PC-9 (cell line): ENCODE data around the gene PEAK1. TPM values are rescaled to one million over a fixed set of nuclear protein-coding genes. Genes with fewer than 3 reads are reported as not detected.

Experiments used
- BruUV-seq: library from RNA; stranded (reverse); fragments of 400-500 nt; replicated peaks from 2 replicates; lab custom pipeline; 2021; lab: Mats Ljungman, UMichigan
- CTCF ChIA-PET: fragments of 300-600 bp; sonication (Branson Sonifier 250); formaldehyde crosslinking; loops from one replicate; lab custom pipeline; 2022; ENCODE audit warnings: antibody characterized with exemption; lab: Charles Lee
- POLR2A ChIA-PET: fragments of 300-600 bp; sonication (Branson Sonifier 250); formaldehyde crosslinking; loops from one replicate; lab custom pipeline; 2022; ENCODE audit warnings: antibody characterized with exemption; ENCODE audit not compliant: unreplicated experiment; lab: Charles Lee
- DNase-seq, 2 experiments: peaks; one replicate each; pipeline versions ENCODE4 v3.0.0 to v3.0.0-alpha.2; 2015 to 2022; ENCODE audit warnings: mixed read lengths in 1 of 2
- H2AFZ ChIP-seq: fragments of 200-600 bp; sonication (generic); 2 replicates; pipeline ENCODE4 v1.8.1; 2017; ENCODE audit warnings: antibody characterized with exemption
- H3F3A ChIP-seq: fragments of 200-600 bp; sonication (generic); 2 replicates; pipeline ENCODE4 v1.8.1; 2017; ENCODE audit warnings: antibody characterized with exemption, mild to moderate bottlenecking, low read depth; ENCODE audit not compliant: insufficient read depth
- H3K27ac ChIP-seq: fragments of 200-600 bp; sonication (generic); 2 replicates; pipeline ENCODE4 v1.6.1; 2016; ENCODE audit warnings: mixed run types
- H3K27me3 ChIP-seq: fragments of 200-600 bp; sonication (generic); 2 replicates; pipeline ENCODE4 v1.6.1; 2016; ENCODE audit warnings: low read depth, mixed run types; ENCODE audit not compliant: insufficient read depth
- H3K36me3 ChIP-seq: fragments of 200-600 bp; sonication (generic); 2 replicates; pipeline ENCODE4 v1.6.1; 2016; ENCODE audit warnings: low read depth, mixed run types
- H3K4me1 ChIP-seq: fragments of 200-600 bp; sonication (generic); replicated peaks from 2 replicates; pipeline ENCODE4 v1.6.1; 2016; ENCODE audit warnings: mixed run types; ENCODE audit not compliant: insufficient read depth
- H3K4me2 ChIP-seq: fragments of 200-600 bp; sonication (generic); 2 replicates; pipeline ENCODE4 v1.6.1; 2017; ENCODE audit warnings: mixed run types
- H3K4me3 ChIP-seq: fragments of 200-600 bp; sonication (generic); 2 replicates; pipeline ENCODE4 v1.6.1; 2016; ENCODE audit warnings: mixed run types
- H3K79me2 ChIP-seq: fragments of 200-600 bp; sonication (generic); 2 replicates; pipeline ENCODE4 v1.6.1; 2017; ENCODE audit warnings: low read depth, mixed run types
- H3K9me2 ChIP-seq: fragments of 200-600 bp; sonication (generic); 2 replicates; pipeline ENCODE4 v1.8.1; 2017; ENCODE audit warnings: mild to moderate bottlenecking; ENCODE audit not compliant: insufficient read depth
- H3K9me3 ChIP-seq: fragments of 200-600 bp; sonication (generic); 2 replicates; pipeline ENCODE4 v1.8.1; 2016; ENCODE audit warnings: low read depth; ENCODE audit not compliant: insufficient read depth
- H4K20me1 ChIP-seq: fragments of 200-600 bp; sonication (generic); 2 replicates; pipeline ENCODE4 v1.8.1; 2017; ENCODE audit not compliant: insufficient read depth
- EZH2 ChIP-seq: fragments of 200-600 bp; sonication (generic); IDR thresholded peaks from 2 replicates; pipeline ENCODE4 v1.8.0; 2017; ENCODE audit warnings: antibody characterized with exemption, low read depth
- intact Hi-C: fragments of 100-400 bp; cut with micrococcal nuclease; formaldehyde crosslinking; loops from one replicate; pipeline ENCODE4 v1.10.0; 2022; ENCODE audit not compliant: unreplicated experiment
- total RNA-seq: library from RNA; stranded (reverse); gene quantifications from 2 replicates; pipeline ENCODE4 v1.2.3, GENCODE V29; 2021
- TF ChIP-seq, protein P1 (sequence below): fragments of 200-600 bp; sonication (generic); conservative IDR thresholded peaks from 2 replicates; pipeline ENCODE4 v1.6.1; 2017; ENCODE audit warnings: mixed run types, antibody characterized with exemption, mild to moderate bottlenecking, moderate library complexity

Gene PEAK1
- total RNA-seq, 1 experiment from 2014 or later, result 20.7 TPM

DNA sequence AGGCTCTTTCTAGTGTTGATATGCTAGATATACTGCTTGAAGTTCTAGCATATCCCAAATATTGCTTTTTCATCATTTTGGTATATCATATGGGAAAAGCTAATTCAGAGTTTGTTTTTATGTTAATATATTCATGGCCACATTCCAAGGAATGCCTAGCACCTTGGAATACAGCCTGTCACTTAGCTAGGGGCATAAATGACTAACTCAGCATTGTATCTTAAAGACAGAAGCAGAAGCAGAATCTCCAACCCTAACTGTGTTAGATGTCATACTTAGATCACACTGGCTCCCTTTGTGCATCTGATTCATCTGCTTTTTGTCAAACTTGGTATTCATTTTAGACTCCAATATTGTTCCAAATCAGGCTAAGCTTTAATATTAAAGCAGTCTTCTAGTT lies 218.2 kb downstream of the PEAK1 start:
- Histone ChIP-seq H3K79me2 (no peaks in the 10 kb centered on the region), H3K27ac (no peak overlapping the region), H3K36me3 (no peaks in the 10 kb centered on the region), H3K9me2 (no peaks in the 10 kb centered on the region), H3K4me2 (no peak overlapping the region), H4K20me1 (no peaks in the 10 kb centered on the region), H3K9me3 (no peaks in the 10 kb centered on the region), H3K4me1 (no peaks in the 10 kb centered on the region), H3K4me3 (no peak overlapping the region), H3F3A (no peaks in the 10 kb centered on the region), H2AFZ (no peak overlapping the region), H3K27me3 (no peaks in the 10 kb centered on the region)
- TF ChIP-seq, protein P1, sequence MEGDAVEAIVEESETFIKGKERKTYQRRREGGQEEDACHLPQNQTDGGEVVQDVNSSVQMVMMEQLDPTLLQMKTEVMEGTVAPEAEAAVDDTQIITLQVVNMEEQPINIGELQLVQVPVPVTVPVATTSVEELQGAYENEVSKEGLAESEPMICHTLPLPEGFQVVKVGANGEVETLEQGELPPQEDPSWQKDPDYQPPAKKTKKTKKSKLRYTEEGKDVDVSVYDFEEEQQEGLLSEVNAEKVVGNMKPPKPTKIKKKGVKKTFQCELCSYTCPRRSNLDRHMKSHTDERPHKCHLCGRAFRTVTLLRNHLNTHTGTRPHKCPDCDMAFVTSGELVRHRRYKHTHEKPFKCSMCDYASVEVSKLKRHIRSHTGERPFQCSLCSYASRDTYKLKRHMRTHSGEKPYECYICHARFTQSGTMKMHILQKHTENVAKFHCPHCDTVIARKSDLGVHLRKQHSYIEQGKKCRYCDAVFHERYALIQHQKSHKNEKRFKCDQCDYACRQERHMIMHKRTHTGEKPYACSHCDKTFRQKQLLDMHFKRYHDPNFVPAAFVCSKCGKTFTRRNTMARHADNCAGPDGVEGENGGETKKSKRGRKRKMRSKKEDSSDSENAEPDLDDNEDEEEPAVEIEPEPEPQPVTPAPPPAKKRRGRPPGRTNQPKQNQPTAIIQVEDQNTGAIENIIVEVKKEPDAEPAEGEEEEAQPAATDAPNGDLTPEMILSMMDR, result no peak
- no peak for TF ChIP-seq EZH2
- no TSS peak for BruUV-seq
- POLR2A ChIA-PET, result no interaction called here
- CTCF ChIA-PET, result no interaction called here
- intact Hi-C loops, result no loop called here
- no peak for DNase-seq

DNA sequence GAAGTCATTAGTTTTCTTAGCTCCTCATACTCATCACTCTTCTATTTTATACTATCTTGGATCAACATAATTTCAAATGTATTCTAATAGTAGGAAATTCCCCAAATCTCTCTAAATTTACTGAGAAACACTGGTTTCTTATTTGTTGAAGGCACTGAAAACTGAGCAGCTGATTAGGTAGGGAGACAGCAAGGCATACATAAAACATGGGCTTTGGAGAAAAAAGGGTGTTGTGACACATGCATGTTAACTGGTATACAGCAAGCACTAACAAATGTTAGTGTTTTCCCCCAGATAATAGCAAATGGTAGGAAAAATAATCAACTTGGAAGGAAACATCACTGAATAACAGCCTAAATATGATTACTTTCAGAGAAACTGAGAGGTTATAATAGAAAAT lies 223.5 kb downstream of the PEAK1 start:
- H2AFZ ChIP-seq, result no peak overlapping the region
- no peaks in the 10 kb centered on the region for H3K36me3 ChIP-seq
- no peak overlapping the region for H3K4me3 ChIP-seq
- no peaks in the 10 kb centered on the region for H3K79me2 ChIP-seq
- TF ChIP-seq EZH2, result no peak
- TF ChIP-seq, protein P1, result no peak
- no peaks in the 10 kb centered on the region for H3F3A ChIP-seq
- H3K9me3 ChIP-seq, result no peaks in the 10 kb centered on the region
- no peak overlapping the region for H3K4me2 ChIP-seq
- intact Hi-C loops, result no loop called here
- H3K4me1 ChIP-seq, result no peaks in the 10 kb centered on the region
- BruUV-seq, result no TSS peak
- H3K27me3 ChIP-seq, result no peaks in the 10 kb centered on the region
- no peaks in the 10 kb centered on the region for H4K20me1 ChIP-seq
- no peak overlapping the region for H3K27ac ChIP-seq
- CTCF ChIA-PET, result no interaction called here
- POLR2A ChIA-PET, result interaction anchor here (0.5 kb wide), 1 partner anchor 139 kb away, joined by 3 read pairs; no protein-coding TSS in a partner anchor
- no peak for DNase-seq
- H3K9me2 ChIP-seq, result no peaks in the 10 kb centered on the region

DNA sequence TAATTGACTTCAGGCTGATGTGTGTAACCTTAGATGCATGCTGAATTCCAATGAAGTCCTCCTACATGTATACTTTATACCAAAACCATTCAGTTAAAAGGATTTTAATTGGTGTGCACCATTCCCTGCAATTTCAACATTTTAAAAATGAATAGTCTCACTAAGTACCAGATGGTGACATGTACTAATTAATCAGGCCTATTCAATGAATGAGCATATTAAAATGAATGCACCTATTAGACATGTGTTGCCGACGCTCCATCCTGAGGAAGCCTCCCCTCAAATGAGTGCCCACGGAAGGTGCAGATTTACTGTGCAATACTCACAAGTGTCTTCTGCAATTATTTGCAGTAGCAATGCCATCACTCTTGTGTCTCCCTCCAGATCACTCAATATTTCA lies 224.3 kb downstream of the PEAK1 start:
- Histone ChIP-seq H3K9me3 (no peaks in the 10 kb centered on the region), H2AFZ (no peak overlapping the region), H3K4me1 (no peaks in the 10 kb centered on the region), H3K4me2 (no peak overlapping the region), H3K79me2 (no peaks in the 10 kb centered on the region), H3K9me2 (no peaks in the 10 kb centered on the region), H3K36me3 (no peaks in the 10 kb centered on the region), H3K27me3 (no peaks in the 10 kb centered on the region), H4K20me1 (no peaks in the 10 kb centered on the region), H3K27ac (no peak overlapping the region), H3K4me3 (no peak overlapping the region), H3F3A (no peaks in the 10 kb centered on the region)
- POLR2A ChIA-PET, result interaction anchor here (0.5 to 0.6 kb wide), 2 partner anchors 64 to 139 kb away, joined by 3 read pairs; no protein-coding TSS in a partner anchor
- intact Hi-C loops, result no loop called here
- TF ChIP-seq EZH2, result no peak
- no TSS peak for BruUV-seq
- CTCF ChIA-PET, result no interaction called here
- DNase-seq, result no peak

DNA sequence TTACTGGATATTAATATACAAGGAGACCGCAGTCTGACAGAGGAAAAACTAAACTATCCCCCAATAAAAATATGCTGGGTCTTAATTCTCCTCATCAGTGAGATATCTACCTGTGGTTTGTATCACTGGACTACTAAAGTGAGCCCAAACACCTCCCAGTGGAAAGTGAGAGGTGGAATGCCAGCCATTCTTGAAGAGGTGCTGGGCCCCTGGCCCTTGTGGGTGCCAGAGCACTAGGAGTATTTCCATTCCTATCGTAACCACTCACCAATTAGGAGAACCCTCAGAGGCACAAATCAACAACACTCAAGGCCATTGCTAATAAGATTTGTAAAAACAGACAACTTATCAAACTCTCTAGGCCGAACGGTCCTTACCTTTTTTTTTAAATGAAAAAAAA lies 227.5 kb downstream of the PEAK1 start:
- H3F3A ChIP-seq, result no peaks in the 10 kb centered on the region
- ChIA-PET POLR2A (no interaction called here), CTCF (no interaction called here)
- H3K9me3 ChIP-seq, result no peaks in the 10 kb centered on the region
- no peaks in the 10 kb centered on the region for H4K20me1 ChIP-seq
- no peak overlapping the region for H3K4me2 ChIP-seq
- no TSS peak for BruUV-seq
- no peak overlapping the region for H3K27ac ChIP-seq
- H3K79me2 ChIP-seq, result no peaks in the 10 kb centered on the region
- TF ChIP-seq, protein P1, result no peak
- TF ChIP-seq EZH2, result no peak
- H3K27me3 ChIP-seq, result no peaks in the 10 kb centered on the region
- DNase-seq, result no peak
- H3K36me3 ChIP-seq, result no peaks in the 10 kb centered on the region
- H3K4me3 ChIP-seq, result no peak overlapping the region
- no peaks in the 10 kb centered on the region for H3K4me1 ChIP-seq
- H2AFZ ChIP-seq, result no peak overlapping the region
- intact Hi-C loops, result no loop called here
- no peaks in the 10 kb centered on the region for H3K9me2 ChIP-seq
